Iris pigment epithelial cell (primary cell): ENCODE data around the gene SLC8A2.

ENCODE experiments used
- DNase-seq: peaks from one replicate; pipeline ENCODE4 v3.0.0-alpha.2; 2011; ENCODE audit warnings: low read depth

SLC8A2 gene

DNA sequence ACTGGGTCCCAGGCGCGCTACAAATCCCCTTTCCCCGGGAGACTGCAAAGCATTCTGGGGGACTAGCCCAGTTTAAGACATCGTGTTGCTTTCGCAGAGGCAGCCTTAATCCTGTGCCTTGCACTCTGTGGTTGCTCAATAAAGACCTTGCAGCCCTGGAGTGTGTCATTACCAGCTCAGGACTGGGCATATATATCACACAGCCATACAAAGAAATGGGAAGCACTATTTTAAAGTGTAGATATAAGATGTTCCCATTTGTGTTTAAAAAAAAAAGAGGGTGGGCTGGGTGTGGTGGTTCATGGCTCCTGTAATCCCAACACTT, 32.1 kb upstream of the SLC8A2 start:
- DNase-seq = no peak

DNA sequence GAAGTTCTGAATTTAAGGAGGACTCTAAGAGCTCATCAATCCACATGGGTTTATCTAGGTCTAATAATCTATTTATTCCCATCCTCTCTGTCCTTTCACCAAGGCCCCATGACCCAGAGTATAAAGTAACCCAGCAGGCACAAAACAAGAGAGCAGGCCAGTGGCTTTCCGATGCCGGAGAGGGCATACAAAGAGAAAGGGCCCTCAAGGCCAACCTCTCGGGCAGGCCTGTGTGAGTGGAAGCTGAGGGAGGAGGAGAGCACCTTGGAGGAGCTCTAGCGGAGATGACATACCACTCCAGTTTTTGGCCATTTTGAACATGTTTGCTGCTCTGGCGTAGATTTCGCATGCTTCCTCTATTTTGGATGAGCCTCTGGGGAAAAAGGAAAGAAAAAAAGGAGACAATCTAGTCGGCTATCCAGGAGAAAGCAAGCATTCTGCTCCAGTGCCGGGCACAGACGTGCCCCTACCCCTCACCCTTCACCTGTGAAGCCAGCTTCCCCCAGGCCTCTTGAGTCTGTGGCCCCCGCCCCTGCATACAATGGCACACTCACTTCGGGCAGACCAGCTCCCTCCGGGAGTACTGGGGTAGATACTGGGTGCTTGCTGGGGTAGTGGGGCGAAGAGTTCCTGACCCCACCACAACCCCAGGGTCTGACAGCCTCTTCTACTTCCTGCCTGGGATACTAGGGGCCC, 31.6 kb upstream of the SLC8A2 start:
- DNase-seq = no peak

DNA sequence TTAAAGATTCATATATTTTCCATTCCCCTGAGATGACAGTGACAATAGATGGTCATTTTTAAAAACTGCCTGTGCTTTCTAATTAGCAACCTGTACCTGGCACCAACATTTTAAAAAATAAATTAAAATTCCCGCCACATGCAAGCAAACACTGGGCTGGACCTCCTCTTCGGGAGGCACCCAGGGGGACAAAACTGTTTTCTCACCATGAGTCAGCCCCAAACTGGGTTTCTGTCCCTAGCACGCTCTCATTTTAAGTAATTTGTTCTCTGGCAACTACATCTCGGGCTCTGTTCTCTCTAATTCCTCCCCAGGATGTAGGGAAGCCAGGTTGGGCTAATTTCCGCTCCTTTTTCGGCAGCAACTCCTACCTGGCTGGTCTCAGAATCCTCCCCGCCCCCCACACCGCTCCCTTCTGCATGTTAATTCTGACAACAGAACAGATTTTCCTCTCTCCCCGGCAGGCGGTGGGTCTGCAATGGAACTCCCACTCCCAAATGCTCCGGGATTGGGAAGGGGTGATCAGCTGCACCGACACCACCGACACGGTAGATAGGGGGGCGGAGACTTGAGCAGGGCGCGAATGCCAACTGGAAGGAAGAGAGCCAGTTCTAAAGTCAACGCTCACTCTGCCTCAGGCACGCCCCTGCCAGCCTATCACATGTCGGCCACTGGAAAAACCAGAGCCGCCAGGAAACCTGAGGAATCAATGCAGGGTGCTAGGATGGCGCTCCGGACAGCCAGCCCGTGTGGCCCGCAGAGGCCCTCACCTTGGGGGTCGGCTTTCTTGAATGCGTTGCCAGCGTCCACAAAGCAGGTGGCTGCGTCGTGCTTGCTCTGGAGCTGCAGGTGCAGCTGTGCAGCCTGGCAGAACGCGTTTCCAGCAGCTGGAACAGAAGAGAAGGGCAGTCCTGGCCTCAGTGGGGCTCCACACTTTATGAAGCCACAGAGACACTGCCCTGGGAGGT, 28.5 kb upstream of the SLC8A2 start:
- no peak for DNase-seq

DNA sequence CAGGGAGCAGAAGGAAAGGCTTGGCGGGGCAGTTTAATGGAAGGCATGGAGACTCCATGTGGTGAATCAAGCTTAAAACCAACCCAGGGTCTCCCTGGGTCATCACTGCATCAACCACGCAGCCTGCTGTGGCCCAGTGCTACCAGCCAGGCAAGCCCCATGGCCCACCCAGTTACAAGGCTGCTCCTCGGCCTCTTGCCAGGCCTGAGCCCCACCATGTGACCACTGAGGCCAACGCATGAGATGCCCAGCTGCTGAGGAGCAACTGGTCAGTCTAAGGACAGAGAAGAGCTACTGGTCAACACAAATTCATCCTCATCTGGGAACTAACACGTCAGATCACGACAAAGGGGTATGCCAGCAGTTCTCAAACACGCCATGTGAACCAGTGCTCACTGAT, 27.7 kb upstream of the SLC8A2 start:
- DNase-seq = no peak

DNA sequence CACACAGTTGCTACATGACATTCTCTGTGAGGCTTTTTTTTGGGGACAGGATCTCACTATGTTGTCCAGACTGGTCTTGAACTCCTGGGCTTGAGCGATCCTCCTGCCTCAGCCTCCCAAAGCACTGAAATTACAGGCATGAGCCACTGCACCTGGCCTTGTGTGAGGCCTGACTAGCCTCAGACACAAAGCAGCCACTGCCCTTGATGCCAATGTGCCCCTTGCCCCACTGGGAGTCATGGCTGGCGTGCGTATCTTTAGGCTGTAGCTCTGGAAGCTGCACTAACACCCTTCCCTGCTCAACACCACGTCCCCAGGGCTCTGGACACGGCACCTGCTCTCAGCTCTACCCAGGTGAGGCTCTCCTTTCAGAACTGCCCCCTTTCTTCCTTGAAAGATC, 26.9 kb upstream of the SLC8A2 start:
- no peak for DNase-seq

DNA sequence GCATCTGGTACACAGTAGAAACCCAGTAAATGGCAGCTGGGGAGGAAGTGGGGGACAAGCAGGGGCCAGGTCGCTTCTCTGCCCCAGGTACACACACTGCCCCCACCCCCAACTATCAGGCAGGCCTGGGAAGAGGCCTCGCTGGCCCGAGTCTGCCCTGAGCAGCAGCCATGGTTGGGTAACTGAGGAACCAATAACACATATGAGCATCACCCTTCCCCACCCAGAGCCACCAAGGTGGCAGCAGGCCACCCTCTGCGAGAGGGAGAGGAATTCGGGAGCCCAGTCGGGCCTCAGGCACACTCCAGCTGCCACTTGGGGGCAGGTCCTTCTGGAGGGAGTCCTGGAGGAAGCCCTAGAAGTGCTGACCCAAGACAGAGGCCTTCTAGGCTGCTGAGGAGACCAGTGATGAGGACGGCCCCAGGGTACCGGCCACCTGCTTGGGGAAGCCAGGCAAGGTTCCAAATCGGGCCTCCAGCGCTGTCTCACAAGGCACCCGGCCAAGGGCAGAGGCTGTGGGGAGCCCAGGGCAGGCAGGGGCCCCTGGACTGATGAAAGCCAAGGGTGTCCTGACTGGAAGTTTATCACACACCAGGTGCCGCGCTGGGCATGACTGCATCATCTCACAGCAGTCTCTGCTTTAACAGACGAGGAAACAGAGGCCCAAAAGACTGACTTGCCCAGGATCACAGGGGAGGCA, 26.3 kb upstream of the SLC8A2 start:
- DNase-seq = no peak

DNA sequence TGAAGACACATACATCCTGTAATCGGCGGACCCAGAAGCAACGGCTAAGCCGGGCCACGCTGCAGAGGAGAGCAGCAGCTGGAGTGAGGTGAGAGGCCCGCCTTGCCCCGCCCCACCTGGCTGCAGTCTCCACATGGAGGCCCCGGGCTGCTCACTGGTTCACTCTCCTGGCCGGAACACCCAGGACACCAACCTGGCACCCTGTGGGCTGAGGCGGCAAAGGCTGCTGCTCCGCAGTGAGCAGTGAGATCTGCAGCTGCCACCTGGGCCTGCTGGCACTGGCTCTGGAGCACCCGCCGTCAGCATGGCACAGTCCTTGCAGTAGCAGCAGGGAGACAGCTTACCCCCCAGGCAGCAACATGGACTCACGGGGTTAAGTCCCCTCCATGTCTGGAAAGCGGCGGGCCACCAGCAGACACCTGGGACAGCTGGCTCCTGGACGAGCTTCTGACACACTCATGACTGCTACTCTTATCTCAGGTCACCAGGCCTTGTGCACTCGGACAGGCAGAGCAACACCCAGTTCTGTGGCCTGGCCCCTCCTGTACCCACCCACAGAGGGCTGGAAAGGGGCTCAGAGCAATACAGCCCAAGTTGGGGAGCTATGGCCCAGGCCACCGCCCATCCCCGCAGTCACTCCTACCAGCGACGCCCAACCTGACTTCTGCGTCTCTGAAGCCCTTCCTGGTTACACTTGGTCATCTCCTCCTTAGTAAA, 25.5 kb upstream of the SLC8A2 start:
- DNase-seq = no peak

DNA sequence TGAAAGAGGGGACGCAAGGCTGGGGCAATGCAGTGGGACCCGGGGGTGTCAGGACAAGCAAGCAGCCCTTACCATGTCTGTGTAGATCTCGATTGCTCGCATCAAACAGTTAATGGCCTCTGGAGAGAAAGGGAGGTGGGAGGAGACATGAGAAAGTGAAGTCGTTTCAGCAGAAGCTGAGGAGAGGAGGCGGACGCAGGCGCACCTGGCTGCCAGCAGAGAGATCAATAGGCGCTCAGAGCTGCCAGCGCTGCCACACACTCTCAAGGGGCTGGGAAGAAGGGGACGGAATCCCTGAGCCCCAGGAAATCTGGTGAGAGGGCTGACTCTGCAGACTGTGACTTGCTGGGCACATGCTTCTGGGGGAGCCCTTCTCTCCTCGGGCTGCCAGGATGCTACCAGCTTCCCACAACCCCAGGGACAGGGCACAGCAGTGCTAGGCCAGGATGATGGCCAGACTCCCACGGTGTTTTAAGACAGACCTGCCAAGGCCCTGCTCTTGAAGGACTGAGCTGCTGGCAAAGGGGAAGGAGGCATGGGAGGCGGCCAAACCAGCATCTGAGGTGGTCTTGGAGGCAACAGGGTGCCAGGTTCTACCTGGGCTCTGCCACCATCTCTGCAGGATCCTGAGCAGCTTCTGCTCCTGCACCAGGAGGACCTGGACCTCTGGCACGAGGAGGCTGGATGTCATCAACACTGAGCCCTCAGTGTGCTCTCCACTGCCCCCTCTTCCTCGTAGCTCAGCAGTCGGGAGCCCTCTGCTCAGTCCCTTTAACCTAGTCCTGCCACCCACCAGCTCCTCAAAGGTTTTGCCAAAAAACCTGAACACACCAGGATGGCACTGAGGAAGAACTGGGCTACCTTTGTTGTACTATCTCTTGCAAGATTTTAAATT, 24.0 kb upstream of the SLC8A2 start:
- no peak for DNase-seq

DNA sequence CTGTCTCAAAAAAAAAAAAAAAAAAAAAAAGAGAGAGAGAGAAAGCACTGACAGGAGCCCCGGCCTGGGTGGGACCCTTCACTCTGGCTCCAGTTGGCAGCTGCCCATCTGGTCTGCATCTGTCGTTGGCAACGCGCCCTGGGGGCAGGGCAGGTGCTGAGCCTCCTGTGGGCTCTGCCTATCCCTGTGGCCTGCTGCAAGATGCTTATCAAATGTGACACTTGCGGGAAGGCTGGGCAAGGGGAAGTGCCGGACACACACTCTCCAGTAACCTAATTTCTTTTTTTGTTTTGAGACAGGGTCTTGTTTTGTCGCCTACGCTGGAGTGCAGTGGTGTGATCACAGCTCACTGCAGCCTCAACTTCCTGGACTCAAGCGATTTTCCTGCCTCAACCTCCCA, 23.0 kb upstream of the SLC8A2 start:
- DNase-seq = no peak

DNA sequence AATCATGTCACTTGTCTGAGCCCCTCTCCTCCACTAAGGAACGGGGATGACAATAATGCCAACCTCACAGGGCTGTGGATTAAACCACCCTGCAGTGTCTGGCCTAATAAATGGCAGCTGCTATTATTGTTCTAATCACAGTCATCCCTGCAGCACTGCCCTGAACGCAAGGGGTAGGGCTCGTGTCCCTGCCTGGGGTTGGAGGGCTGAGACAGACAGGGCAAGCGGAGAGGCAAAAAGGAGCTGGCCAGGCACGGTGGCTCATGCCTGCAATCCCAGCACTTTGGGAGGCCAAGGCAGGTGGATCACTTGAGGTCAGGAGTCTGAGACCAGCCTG, 22.5 kb upstream of the SLC8A2 start:
- DNase-seq = no peak

DNA sequence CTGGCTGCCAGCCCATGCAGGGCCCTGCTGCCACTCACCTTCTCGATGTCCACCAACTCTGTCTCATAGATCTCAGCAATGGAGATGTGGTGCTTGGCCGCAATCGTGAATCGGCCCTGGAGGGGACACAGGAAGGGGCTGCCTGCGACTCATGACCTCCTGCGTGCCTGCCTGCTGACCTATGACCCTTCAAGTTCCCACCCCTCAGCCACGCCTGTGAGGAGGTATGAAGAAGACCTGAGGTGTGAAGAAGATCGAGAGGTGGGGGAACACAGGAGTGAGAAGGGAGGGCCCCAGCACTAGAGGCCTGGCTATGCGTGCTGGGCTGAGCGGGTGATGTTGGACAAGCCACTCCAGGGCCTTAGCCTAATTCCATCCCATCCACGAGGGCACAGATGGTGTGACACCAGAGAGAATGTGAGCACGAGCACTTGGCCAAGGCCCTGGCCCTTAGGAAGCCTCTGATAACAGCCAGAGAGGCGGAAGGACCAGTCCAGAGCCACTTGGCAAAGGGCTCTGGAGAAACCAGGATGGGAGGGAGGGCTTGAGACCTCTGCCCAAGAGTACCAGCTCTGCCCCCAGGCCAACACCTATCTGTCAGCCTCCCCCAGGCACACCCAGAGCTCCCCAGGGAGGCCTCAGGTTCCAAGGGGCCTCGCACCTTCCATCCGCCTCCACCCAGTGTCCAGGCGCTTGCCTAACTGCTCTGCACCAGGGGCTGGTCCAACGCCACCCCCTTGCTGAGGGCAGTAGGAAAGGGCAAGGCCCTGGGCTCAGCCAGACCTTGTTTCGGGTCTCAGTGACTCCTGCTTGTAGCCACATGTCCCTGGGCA, 21.9 kb upstream of the SLC8A2 start:
- DNase-seq = no peak

DNA sequence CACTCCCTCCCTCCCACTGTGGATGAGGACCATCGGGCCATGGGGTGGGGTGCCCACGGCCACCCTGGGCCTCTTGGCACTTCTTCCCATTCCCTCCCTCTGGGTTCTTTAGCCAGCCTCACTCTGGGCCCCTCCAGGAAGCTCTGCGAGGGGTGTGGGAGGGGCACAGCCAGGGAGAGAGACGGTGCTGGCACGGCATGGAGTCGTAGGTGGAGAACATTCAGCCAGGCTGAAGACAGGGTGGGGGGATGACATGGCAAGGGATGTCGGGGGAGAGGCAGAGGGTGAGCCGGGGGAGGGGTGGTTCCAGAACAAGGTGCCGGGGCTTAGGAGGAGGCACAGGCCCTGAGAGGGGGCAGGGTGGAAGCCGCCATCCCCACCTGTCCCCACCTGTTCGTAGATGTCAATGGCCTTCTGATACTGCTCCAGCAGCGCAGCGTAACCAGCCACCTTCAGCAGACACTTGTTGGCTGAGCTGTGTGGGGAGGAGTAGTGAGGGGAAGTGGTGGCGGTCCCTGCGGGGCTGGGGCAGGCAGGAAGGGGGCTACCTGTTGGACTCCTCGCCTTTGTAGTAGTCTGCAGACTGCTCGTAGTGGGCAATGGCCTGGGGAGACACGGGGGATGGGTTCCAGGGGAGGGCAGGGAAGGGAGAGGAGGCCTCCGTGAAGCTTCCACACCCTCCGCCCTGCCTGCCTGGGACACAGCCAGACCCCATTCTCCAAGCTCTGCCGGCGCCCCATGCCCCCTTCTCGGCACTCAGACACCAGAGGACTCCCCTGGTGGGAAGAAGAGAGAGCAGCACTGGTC, 21.1 kb upstream of the SLC8A2 start:
- no peak for DNase-seq

DNA sequence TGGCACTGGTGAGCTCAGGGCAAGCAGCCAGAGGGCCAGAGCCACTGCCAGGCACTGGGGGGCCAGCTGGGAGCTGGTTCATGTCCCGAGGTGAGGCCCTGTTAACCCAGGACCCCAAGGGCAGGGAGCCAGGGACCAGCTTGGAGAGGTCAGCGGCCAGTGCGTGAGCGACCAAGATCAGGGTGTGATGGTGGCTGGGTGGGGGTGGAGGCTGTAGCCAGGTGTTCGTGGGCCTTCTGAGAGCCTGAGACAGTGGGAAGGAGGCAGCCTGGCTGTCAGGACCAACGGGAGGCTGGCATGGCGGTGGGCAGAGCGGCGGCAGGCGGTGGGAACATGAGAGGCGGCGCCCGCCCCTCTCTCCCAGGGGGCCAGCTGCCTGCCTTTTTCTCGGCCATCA, 20.4 kb upstream of the SLC8A2 start:
- DNase-seq = no peak

DNA sequence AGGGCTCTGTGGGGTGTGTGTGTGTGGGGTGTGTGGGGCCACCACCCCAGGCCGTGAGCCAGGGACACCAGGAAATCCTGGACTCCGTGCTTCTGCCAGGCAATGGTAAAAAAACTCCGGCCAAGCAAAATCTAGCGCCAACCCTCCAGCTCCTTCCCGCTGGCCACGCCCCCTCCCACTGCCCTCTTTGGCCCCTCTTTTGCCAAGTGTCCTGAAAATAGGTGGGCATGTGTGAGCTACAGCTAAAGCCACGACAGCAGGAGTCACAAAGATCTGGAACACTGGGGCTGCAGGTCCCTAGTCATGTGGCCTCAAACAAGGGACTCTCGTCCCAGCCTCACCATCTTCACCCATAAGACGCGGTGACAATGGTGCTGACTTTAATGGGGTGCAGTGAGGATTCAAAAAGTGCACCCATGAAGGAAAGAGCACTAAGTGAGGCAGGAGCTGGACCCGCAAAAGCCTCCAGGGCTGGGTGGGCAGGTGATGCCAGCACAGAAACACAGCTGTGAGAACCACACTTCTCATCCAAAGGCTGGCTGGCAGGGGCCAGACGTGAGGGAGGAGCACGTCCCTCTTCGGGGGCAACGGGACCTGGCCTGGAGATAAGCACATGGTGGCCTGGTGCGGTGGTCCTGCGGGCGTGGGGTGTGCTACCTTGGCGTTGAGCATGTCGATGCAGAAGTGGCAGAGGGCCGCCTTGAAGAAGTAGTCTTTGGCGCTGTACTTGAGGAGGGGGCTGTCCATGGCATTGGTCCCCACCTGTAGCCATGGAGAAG, 19.9 kb upstream of the SLC8A2 start:
- DNase-seq = no peak

DNA sequence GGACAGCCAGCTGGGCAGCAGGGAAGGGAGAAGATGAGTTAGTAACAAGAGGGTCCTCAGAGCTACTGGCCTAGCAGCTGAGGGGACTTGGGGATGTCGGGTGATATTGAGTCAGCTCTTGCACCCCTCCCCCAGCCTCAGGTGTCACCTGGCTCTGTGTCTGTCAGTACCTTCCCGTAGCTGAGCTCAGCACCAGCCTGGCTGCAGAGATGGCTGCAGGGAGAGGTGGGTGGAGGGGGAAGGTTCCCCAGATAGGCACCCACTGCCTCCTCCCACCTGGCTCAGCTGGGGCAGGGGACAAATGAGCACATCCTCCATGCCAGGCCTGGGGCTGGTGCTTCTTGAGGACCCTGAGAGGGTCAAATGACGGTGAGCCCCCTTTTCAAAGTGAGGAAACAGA, 19.2 kb upstream of the SLC8A2 start:
- no peak for DNase-seq

DNA sequence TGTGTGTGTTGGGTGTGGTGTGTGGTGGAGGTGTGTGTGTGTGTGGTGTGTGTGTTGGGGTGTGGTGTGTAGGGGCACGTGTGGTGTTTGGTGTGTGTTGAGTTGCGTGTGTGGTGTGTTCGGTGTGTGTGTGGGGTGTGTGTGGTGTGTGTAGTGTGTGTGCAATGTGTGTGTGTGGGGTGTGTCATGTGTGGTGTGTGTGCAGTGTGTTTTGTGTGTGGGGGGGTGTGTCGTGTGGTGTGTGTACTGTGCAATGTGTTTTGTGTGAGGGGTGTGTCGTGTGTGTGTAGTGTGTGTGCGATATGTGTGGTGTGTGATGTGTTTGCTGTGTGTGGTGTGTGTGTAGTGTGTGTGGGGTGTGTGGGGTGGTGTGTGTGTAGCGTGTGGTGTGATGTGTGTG, 18.3 kb upstream of the SLC8A2 start:
- DNase-seq = no peak

DNA sequence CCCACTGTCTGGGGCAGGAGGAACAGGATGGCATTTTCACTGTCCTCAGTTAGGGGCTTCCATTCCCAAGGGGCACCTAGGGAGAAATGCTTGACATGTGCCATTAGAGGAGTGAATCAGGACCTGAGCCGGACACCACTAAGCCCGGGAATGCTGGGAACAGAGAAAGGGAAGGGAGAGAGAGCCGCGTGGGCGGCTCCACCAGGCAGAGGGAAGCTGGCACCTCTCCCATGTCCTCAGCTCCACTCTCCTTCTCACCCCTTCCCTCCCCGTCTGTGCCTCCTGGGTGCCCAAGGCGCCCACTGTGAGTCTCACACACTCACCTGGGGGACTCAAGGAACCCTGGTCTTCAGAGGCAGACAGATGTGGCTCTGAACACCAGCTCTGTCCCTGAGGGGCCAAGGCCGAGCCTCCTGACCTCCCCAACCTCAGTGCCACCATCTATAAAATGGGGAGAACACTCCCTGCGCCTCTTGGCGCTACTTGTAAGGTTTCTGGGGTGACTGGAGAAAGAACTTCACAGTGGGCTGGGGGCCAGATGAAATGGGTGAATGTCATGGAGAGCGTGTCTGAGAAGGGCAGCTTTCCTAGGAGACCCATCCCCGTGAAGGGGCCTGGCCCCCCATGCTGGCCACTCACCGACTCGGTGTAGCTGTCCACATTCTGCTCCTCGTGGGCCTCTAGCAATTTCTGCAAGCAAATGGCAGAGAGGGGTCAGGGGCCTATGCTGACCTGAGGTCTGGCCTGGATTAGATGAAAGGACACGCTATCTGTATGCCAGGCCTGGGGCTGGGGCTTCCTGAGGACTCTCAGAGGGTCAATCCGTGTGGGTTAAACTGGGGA, 17.6 kb upstream of the SLC8A2 start:
- DNase-seq = no peak
